ENCODE results near the gene SLC7A5.

Gene SLC7A5

GRCh38 chr16:87845213-87845612 lies 24.1 kb downstream of the SLC7A5 start:
- DNase-seq: no peak

- no peak for DNase-seq
Observed at GRCh38 chr16:87844809-87845208, 24.5 kb downstream of the SLC7A5 start.

GRCh38 chr16:87844120-87844733 lies 25.1 kb downstream of the SLC7A5 start:
- no peak for DNase-seq

- DNase-seq: no peak
Observed at GRCh38 chr16:87843678-87844105, 25.6 kb downstream of the SLC7A5 start.

- no peak for DNase-seq
Observed at GRCh38 chr16:87842209-87842869, 27.0 kb downstream of the SLC7A5 start.

- DNase-seq: no peak
Observed at GRCh38 chr16:87841340-87842208, 27.7 kb downstream of the SLC7A5 start.

GRCh38 chr16:87840271-87840978 lies 28.9 kb downstream of the SLC7A5 start:
- no peak for DNase-seq

GRCh38 chr16:87839542-87840270 lies 29.6 kb downstream of the SLC7A5 start:
- no peak for DNase-seq

- DNase-seq: no peak
Observed at GRCh38 chr16:87838643-87839541, 30.4 kb downstream of the SLC7A5 start.

GRCh38 chr16:87837627-87838289 lies 31.5 kb downstream of the SLC7A5 start:
- no peak for DNase-seq

GRCh38 chr16:87836844-87837581 lies 32.3 kb downstream of the SLC7A5 start:
- no peak for DNase-seq

GRCh38 chr16:87836346-87836843 lies 32.9 kb downstream of the SLC7A5 start:
- no peak for DNase-seq

GRCh38 chr16:87835882-87836331 lies 33.4 kb downstream of the SLC7A5 start:
- no peak for DNase-seq

GRCh38 chr16:87834668-87835473 lies 34.4 kb downstream of the SLC7A5 start:
- DNase-seq: no peak

GRCh38 chr16:87834005-87834667 lies 35.2 kb downstream of the SLC7A5 start:
- DNase-seq: no peak

- DNase-seq: no peak
Observed at GRCh38 chr16:87833548-87833947, 35.8 kb downstream of the SLC7A5 start.

GRCh38 chr16:87832741-87833502 lies 36.4 kb downstream of the SLC7A5 start:
- no peak for DNase-seq

All from OCI-M1 (cell line).